Upper lobe of left lung (tissue), 6 donors: ENCODE data around the gene DCAF10. TPM values are rescaled to one million over a fixed set of nuclear protein-coding genes. Genes with fewer than 3 reads are reported as not detected.

ENCODE experiments used
- ATAC-seq, 2 donors: fragments of 200-7000 bp; cut with Tn5 transposase; one replicate each; pipeline ENCODE4 v1.9.1; 2022; ENCODE audit warnings: mild to moderate bottlenecking in 2 of 2, moderate library complexity in 2 of 2; ENCODE audit not compliant: low FRiP score in 2 of 2
- DNase-seq, 2 donors: peaks; one replicate each; pipeline ENCODE4 v3.0.0-alpha.2; 2019 to 2020
- H3K27ac ChIP-seq, 4 donors: fragments of 200-600 bp; sonication (generic); one replicate each; pipeline ENCODE4 v1.5.1; 2016 to 2019
- H3K27me3 ChIP-seq, 4 donors: fragments of 200-600 bp; sonication (generic); one replicate each; pipeline ENCODE4 v1.5.1; 2017 to 2019
- H3K36me3 ChIP-seq, 4 donors: fragments of 200-600 bp; sonication (generic); one replicate each; pipeline ENCODE4 v1.5.1; 2016 to 2019
- H3K4me1 ChIP-seq, 4 donors: fragments of 200-600 bp; sonication (generic); one replicate each; pipeline ENCODE4 v1.5.1; 2018 to 2019
- H3K4me3 ChIP-seq, 4 donors: fragments of 200-600 bp; sonication (generic); one replicate each; pipeline ENCODE4 v1.5.1; 2017 to 2019; ENCODE audit warnings: mild to moderate bottlenecking in 2 of 4, moderate library complexity in 1 of 4
- H3K9me3 ChIP-seq, 4 donors: fragments of 200-600 bp; sonication (generic); one replicate each; pipeline ENCODE4 v1.5.1; 2018 to 2019
- EP300 ChIP-seq, 4 donors: sonication (generic); formaldehyde crosslinking; IDR thresholded peaks; one replicate each; pipeline ENCODE4 v1.5.1; 2017; ENCODE audit warnings: antibody characterized with exemption in 4 of 4, control low read depth in 2 of 4
- POLR2A ChIP-seq, 4 donors: fragments of 450-650 bp; IDR thresholded peaks; one replicate each; pipeline ENCODE4 v1.5.1; 2016 to 2017; ENCODE audit warnings: antibody characterized with exemption in 4 of 4, mild to moderate bottlenecking in 2 of 4
- POLR2AphosphoS5 ChIP-seq, 2 donors: sonication (generic); formaldehyde crosslinking; IDR thresholded peaks; one replicate each; pipeline ENCODE4 v1.5.1; 2017; ENCODE audit warnings: antibody characterized with exemption in 2 of 2
- WGBS, 2 donors: methylation state at CpG; one replicate each; pipeline ENCODE4 v1.1.5; 2017 to 2018; 5-methylcytosine and 5-hydroxymethylcytosine counted together
- total RNA-seq, 6 donors: library from RNA; depleted of rRNA in 4 of 6; stranded (reverse); fragments of >200 nt in 4 of 6; gene quantifications; one replicate each; pipeline versions ENCODE4 v1.1.0 to v1.2.1, GENCODE V29; 2016 to 2021
- TF ChIP-seq, protein P1 (sequence below), 6 experiments: fragments of 450-650 bp in 4 of 6; fragments of 200-600 bp in 2 of 6; sonication (generic) in 2 of 6; IDR thresholded peaks; one replicate each; pipeline ENCODE4 v1.5.1; 2016 to 2019; ENCODE audit warnings: antibody characterized with exemption in 6 of 6
- donor health status: DM: no; HTN: no; CAD: no; lungs with moderate emphysema.
- donor health status: DM: no; HTN: yes; CAD: no; lungs with severe emphysema.

The DCAF10 gene
- total RNA-seq, 6 donors from 2014 or later, result 19.0 to 42.7 (median 25.1) TPM

DNA sequence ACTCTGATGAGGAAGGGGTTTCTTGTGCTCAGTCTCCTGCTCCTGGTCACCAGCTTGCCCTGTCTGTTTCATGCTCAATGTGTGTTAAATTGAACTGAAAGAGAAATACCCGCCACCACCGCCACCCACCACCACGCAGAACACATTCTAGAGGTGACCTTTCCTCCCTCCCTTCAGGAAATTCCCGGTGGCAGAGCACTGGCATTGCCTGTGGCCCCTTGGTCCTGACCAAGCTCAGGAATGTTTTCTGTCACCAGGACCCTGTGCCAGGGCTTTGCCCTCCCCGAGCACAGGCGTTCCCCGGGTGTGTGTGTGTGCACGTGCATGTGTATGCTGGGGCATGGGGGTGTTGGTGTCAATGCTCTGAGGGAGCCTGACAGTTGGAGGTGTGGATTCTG lies 113.6 kb downstream of the DCAF10 start:
- TF ChIP-seq POLR2A (IDR thresholded peaks at IDR 0.05) (no peak), POLR2AphosphoS5 (IDR thresholded peaks at IDR 0.05) (no peak), EP300 (IDR thresholded peaks at IDR 0.05) (no peak)
- TF ChIP-seq, protein P1, sequence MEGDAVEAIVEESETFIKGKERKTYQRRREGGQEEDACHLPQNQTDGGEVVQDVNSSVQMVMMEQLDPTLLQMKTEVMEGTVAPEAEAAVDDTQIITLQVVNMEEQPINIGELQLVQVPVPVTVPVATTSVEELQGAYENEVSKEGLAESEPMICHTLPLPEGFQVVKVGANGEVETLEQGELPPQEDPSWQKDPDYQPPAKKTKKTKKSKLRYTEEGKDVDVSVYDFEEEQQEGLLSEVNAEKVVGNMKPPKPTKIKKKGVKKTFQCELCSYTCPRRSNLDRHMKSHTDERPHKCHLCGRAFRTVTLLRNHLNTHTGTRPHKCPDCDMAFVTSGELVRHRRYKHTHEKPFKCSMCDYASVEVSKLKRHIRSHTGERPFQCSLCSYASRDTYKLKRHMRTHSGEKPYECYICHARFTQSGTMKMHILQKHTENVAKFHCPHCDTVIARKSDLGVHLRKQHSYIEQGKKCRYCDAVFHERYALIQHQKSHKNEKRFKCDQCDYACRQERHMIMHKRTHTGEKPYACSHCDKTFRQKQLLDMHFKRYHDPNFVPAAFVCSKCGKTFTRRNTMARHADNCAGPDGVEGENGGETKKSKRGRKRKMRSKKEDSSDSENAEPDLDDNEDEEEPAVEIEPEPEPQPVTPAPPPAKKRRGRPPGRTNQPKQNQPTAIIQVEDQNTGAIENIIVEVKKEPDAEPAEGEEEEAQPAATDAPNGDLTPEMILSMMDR (IDR thresholded peaks at IDR 0.05), result no peak
- H3K27me3 ChIP-seq, result no peaks in the 10 kb centered on the region
- WGBS, 2 donors, result 79 to 83% methylated on average over 4 to 8 of the region's 8 CpGs
- H3K36me3 ChIP-seq, result peaks cover 0 to 3% (median 0%) of the 10 kb centered on the region in 4 donors
- DNase-seq (no peak), ATAC-seq (no peak)
- H3K9me3 ChIP-seq, result no peaks in the 10 kb centered on the region
- H3K27ac ChIP-seq, result peak overlapping the region in 2 of 4 donors; percentile 3 to 8
- H3K4me3 ChIP-seq, result no peak overlapping the region
- peaks cover 24 to 38% (median 32%) of the 10 kb centered on the region in 4 donors for H3K4me1 ChIP-seq

DNA sequence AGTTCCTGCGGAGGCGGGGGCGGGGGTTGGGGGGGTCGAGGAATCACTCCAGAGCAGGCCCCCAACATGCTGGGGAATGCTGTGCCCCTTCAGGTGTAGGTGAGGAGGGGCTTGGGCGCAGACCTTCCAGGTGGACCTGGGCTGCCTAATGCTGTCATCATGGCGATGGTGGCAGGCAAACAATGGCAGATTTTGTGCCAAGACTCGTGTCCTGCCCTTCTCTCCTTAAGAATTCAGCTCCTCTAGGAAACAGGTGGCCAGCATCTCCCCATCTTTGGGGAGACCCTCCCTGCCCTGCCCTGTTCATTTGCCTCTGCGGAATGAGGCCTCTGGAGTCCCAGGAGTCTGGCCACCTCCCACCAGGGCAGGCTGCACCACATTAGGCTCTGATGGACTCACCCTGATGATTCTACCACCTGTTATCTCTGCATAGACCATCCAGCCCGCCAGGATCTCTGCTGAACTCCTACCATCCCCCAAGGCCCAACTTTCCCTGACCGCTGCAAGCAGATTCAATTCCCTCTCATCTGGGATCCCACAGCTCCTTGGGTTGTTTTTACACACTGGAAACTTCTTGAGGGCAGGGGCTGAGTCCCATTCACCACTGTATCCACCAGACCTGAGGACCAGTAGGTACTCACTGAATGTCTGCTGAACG lies 114.2 kb downstream of the DCAF10 start:
- Histone ChIP-seq H3K9me3 (no peaks in the 10 kb centered on the region), H3K27me3 (no peaks in the 10 kb centered on the region), H3K4me1 (peaks cover 21 to 36% (median 26%) of the 10 kb centered on the region in 4 donors), H3K36me3 (peaks cover 0 to 8% (median 2%) of the 10 kb centered on the region in 4 donors), H3K27ac (no peak overlapping the region), H3K4me3 (no peak overlapping the region)
- DNase-seq (no peak), ATAC-seq (no peak)
- TF ChIP-seq, protein P1 (IDR thresholded peaks at IDR 0.05), result no peak
- no peak for TF ChIP-seq EP300 (IDR thresholded peaks at IDR 0.05)
- TF ChIP-seq POLR2A (IDR thresholded peaks at IDR 0.05), result no peak
- TF ChIP-seq POLR2AphosphoS5 (IDR thresholded peaks at IDR 0.05), result no peak
- 81 to 86% methylated on average over 10 to 11 of the region's 11 CpGs for WGBS, 2 donors

DNA sequence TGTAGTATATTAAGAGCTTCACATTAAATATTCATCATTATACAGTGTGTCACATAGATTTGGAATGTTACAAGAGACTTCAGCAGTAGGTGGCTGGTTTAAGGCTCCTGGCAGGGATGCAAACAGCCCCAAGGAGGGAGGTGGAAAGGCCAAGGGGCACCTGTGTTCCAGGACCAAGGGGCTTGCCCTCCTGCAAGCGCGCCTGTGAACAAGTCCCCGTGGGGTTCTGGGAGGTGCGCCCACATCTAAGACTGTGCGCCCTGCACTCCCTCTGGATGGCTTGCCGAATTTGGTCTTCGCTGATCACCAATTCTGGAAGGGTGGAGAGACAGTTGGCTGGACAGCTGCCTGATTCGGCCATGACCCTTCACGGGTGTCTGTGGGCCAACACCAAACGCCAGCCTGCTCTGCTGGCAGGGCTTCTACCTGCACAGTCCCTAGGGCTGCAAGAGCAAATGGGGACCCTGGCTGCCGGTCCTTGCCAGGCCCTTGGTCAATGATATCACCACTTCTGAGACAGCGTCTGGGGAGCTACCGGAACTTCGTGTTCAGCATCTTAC lies 115.4 kb downstream of the DCAF10 start:
- DNase-seq (no peak), ATAC-seq (no peak)
- peak overlapping the region; percentile 35 to 83 (median 72) for H3K27ac ChIP-seq
- no peak overlapping the region for H3K4me3 ChIP-seq
- peaks cover 0 to 8% (median 2%) of the 10 kb centered on the region in 4 donors for H3K36me3 ChIP-seq
- peaks cover 21 to 42% (median 31%) of the 10 kb centered on the region in 4 donors for H3K4me1 ChIP-seq
- TF ChIP-seq, protein P1 (IDR thresholded peaks at IDR 0.05), result no peak
- TF ChIP-seq EP300 (IDR thresholded peaks at IDR 0.05), result no peak
- no peak for TF ChIP-seq POLR2AphosphoS5 (IDR thresholded peaks at IDR 0.05)
- no peak for TF ChIP-seq POLR2A (IDR thresholded peaks at IDR 0.05)
- 85 to 95% methylated on average over 3 to 14 of the region's 14 CpGs for WGBS, 2 donors
- no peaks in the 10 kb centered on the region for H3K27me3 ChIP-seq
- no peaks in the 10 kb centered on the region for H3K9me3 ChIP-seq

DNA sequence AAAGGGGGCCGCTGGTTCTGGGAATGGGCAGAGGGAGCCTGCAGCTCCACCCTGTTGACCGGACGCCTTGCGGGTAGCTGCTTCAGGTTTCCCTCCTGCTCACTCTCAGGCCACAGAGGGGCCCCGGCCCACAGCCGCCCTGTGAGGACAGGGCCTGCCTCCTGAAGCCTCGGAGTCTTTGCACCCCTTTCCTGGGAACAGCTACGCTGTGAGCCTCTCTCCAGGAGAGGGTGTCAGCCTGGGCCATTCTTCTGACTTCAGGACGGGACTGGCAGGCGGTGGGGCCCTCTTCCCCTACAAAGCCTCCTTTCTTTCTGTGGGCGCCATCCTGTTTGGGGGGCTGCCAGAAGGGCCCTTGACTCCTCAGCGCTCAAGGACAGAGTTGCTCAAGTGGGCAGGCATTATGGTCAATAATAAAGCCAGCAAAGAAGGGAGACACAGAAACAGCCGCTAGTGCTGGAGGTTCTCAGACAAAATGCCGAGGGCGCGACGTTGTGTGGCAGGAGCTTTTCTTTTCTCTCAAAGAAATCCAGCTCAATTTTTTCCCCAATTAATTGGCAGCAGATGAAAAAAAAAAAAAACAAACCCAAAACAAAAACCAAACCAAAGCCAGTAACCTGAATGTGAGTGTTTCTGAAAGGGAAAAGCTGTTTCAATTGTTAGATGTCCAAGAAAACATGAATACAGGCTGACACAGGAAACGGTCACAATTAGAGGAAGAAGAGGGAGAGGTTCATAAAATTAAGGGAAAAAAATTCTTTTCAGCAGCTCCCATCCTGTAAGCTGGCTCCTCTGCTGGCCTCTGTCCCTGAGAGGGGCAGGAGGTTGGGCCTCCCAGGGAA lies 116.1 kb downstream of the DCAF10 start:
- Histone ChIP-seq H3K4me3 (no peak overlapping the region), H3K9me3 (no peaks in the 10 kb centered on the region), H3K27me3 (no peaks in the 10 kb centered on the region), H3K27ac (peak overlapping the region; percentile 35 to 83 (median 72)), H3K4me1 (peaks cover 21 to 48% (median 37%) of the 10 kb centered on the region in 4 donors), H3K36me3 (peaks cover 0 to 8% (median 2%) of the 10 kb centered on the region in 4 donors)
- 41 to 67% methylated on average over 7 to 18 of the region's 18 CpGs for WGBS, 2 donors
- TF ChIP-seq, protein P1 (IDR thresholded peaks at IDR 0.05), result no peak
- TF ChIP-seq POLR2A (IDR thresholded peaks at IDR 0.05) (no peak), EP300 (IDR thresholded peaks at IDR 0.05) (no peak), POLR2AphosphoS5 (IDR thresholded peaks at IDR 0.05) (no peak)
- ATAC-seq, result no peak
- no peak for DNase-seq

Other genes starting within 250 kb of the DCAF10 start
- gene FBXO10, start 224.4 kb upstream of the DCAF10 start, total RNA-seq, result 10 to 100 TPM in 2 of 6 donors, 1 to 10 TPM in 4; 7.9 to 13.4 (median 8.7) TPM
- gene TOMM5, start 208.2 kb upstream of the DCAF10 start, total RNA-seq, result 10 to 100 TPM; 35.4 to 83.5 (median 54.2) TPM
- gene FRMPD1, start 149.8 kb upstream of the DCAF10 start, total RNA-seq, result under 1 TPM in 5 of 6 donors, not detected in 1; under 0.01 to 0.39 (median 0.17) TPM
- gene TRMT10B, start 47.0 kb upstream of the DCAF10 start, total RNA-seq, result 10 to 100 TPM in 2 of 6 donors, 1 to 10 TPM in 4; 3.8 to 18.9 (median 8.3) TPM
- 10 to 100 TPM in 5 of 6 donors, 1 to 10 TPM in 1; 8.0 to 49.8 (median 35.1) TPM for gene EXOSC3, start 15.7 kb upstream of the DCAF10 start, total RNA-seq
- gene SLC25A51, start 103.3 kb downstream of the DCAF10 start, total RNA-seq, result 10 to 100 TPM; 19.4 to 51.4 (median 31.9) TPM